Activated B cell treated with CpG ODN at 0.5 μM for 24 hours (primary cell): ENCODE data around the gene FHIP2A. TPM values are rescaled to one million over a fixed set of nuclear protein-coding genes. Genes with fewer than 3 reads are reported as not detected.
"Not testable (repeated sequence)": the region's sequence is repeated elsewhere in the genome, so short reads cannot be mapped to it uniquely, and the experiment has no call there.

Experiments
- ATAC-seq: fragments of 200-7000 bp; cut with Tn5 transposase; one replicate; pipeline ENCODE4 v1.10.0; 2021; ENCODE audit warnings: low read depth, mild to moderate bottlenecking, moderate library complexity
- CTCF ChIA-PET: fragments of 350-600 bp; sonication (Branson Sonifier 250); formaldehyde crosslinking; loops from one replicate; lab custom pipeline; 2021; ENCODE audit warnings: antibody characterized with exemption; lab: Charles Lee
- POLR2A ChIA-PET: fragments of 350-600 bp; sonication (Branson Sonifier 250); formaldehyde crosslinking; loops from one replicate; lab custom pipeline; 2021; ENCODE audit warnings: antibody characterized with exemption; lab: Charles Lee
- DNase-seq: peaks from one replicate; pipeline ENCODE4 v3.0.0; 2022
- H3K27ac Mint-ChIP-seq: one replicate; pipeline ENCODE4 v1.8.0; 2020; ENCODE audit warnings: mixed read lengths
- H3K27me3 Mint-ChIP-seq: one replicate; pipeline ENCODE4 v1.8.0; 2021; ENCODE audit warnings: mixed read lengths
- H3K36me3 Mint-ChIP-seq: one replicate; pipeline ENCODE4 v1.8.0; 2021; ENCODE audit warnings: low read depth, mixed read lengths
- H3K4me1 Mint-ChIP-seq: one replicate; pipeline ENCODE4 v1.8.0; 2021; ENCODE audit warnings: mixed read lengths
- H3K4me3 Mint-ChIP-seq: one replicate; pipeline ENCODE4 v1.8.0; 2020; ENCODE audit warnings: mild to moderate bottlenecking, mixed read lengths
- H3K9me3 Mint-ChIP-seq: one replicate; pipeline ENCODE4 v1.8.0; 2020; ENCODE audit warnings: mixed read lengths
- intact Hi-C: fragments of 100-400 bp; cut with micrococcal nuclease; formaldehyde crosslinking; loops from one replicate; pipeline ENCODE4 v1.15.1; 2024
- total RNA-seq: library from RNA; stranded (reverse); gene quantifications from 2 replicates; pipeline ENCODE4 v1.2.3, GENCODE V29; 2022
- TF ChIP-seq, protein P1 (sequence below): fragments of 200-600 bp; IDR thresholded peaks from one replicate; pipeline ENCODE4 v1.8.0; 2022; ENCODE audit warnings: antibody characterized with exemption, mild to moderate bottlenecking

Gene FHIP2A
- total RNA-seq, 1 donor from 2014 or later, result 20.2 TPM

DNA sequence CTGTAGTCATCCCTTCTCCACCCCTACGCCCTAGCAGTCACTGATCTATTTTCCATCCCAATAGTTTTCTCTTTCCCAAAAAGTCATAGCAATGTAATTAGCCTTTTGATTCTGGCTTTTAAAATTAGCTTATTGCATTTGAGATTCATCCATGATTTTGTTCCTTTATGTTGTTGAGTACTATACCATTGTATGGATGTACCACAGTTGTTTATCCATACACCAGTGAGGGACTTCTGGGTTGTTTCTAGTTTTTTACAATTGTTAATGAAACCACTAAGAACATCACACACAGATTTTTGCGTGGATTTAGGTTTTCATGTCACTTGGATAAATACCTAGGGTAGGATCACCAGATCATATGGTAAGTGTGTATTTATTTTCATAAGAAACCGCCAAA, 16.1 kb downstream of the FHIP2A start:
- Mint-ChIP-seq H3K4me3 (no peak overlapping the region), H3K27ac (no peak overlapping the region), H3K27me3 (no peaks in the 10 kb centered on the region), H3K36me3 (peaks cover 57% of the 10 kb centered on the region), H3K9me3 (no peaks in the 10 kb centered on the region), H3K4me1 (no peaks in the 10 kb centered on the region)
- TF ChIP-seq, protein P1, sequence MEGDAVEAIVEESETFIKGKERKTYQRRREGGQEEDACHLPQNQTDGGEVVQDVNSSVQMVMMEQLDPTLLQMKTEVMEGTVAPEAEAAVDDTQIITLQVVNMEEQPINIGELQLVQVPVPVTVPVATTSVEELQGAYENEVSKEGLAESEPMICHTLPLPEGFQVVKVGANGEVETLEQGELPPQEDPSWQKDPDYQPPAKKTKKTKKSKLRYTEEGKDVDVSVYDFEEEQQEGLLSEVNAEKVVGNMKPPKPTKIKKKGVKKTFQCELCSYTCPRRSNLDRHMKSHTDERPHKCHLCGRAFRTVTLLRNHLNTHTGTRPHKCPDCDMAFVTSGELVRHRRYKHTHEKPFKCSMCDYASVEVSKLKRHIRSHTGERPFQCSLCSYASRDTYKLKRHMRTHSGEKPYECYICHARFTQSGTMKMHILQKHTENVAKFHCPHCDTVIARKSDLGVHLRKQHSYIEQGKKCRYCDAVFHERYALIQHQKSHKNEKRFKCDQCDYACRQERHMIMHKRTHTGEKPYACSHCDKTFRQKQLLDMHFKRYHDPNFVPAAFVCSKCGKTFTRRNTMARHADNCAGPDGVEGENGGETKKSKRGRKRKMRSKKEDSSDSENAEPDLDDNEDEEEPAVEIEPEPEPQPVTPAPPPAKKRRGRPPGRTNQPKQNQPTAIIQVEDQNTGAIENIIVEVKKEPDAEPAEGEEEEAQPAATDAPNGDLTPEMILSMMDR, result no peak
- CTCF ChIA-PET, result interaction anchor here (2.0 kb wide), 1 partner anchor 16 kb away, joined by 5 read pairs; the partner anchor contains the start of gene FHIP2A
- ATAC-seq (no peak), DNase-seq (no peak)
- intact Hi-C loops, result no loop called here
- POLR2A ChIA-PET, result no interaction called here

DNA sequence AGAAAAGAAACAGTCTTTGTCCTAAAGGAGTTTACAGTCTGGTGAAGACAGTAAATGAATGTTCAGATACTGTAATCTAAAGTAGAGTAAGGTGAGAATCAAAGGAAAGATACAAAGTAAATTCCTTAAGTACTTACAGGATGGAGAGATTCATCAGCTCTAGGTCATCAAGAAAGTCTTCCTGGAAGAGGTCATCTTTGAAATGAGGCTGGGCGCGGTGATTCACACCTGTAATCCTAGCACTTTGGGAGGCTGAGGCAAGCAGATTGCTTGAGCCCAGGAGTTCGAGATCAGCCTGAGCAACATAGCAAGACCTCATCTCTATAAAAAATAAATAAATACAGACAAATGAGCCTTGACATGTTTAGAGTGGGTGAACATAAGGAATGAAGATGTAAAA, 18.3 kb downstream of the FHIP2A start:
- TF ChIP-seq, protein P1, result no peak
- Mint-ChIP-seq H3K27me3 (no peaks in the 10 kb centered on the region), H3K27ac (no peak overlapping the region), H3K9me3 (no peaks in the 10 kb centered on the region), H3K4me1 (no peaks in the 10 kb centered on the region), H3K4me3 (no peak overlapping the region), H3K36me3 (peaks cover 58% of the 10 kb centered on the region)
- intact Hi-C loops, result no loop called here
- DNase-seq (no peak), ATAC-seq (no peak)
- ChIA-PET CTCF (no interaction called here), POLR2A (no interaction called here)

DNA sequence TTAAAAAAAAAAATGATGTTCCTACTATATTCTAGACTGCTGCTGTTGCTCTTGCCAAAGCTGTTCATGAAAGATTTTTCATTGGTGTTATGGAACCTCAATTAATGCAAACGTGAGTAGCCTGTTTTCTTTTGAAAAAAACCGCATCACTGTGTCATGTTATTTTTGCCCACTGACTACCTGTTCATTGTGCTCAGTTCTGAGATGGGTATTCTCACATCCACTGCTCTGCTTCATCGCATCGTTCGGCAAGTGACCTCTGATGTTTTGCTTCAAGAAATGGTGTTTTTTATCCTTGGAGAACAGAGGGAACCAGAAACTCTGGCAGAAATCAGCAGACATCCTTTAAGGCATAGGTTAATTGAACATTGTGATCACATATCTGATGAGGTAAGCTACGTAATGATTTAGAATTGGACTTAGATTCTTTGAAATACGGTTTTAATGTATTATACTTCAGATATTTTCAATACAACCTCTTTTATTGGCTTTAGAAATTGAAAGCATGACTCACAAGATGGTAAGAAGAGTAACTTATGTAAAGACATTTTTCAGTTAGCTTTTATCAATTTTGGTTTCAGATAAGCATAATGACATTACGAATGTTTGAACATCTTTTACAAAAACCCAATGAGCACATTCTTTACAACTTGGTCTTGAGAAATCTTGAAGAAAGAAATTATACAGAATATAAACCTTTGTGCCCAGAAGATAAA, 24.6 kb downstream of the FHIP2A start:
- H3K36me3 Mint-ChIP-seq, result peaks cover 80% of the 10 kb centered on the region
- CTCF ChIA-PET, result no interaction called here
- TF ChIP-seq, protein P1, result no peak

DNA sequence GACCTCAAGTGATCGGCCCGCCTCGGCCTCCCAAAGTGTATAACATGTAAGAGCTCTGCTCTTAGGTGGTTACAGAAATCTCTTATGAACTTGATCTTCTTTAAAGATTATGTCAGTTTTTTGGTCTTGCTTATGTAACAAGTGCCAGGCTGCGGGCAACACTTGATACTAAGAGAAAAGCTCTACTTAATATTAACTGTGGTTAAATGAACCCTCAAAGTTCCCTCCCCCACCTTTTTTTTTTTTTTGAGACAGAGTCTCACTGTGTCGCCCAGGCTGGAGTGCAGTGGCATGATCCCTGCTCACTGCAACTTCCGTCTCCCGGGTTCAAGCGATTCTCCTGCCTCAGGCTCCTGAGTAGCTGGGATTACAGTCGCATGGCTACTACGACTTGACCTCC, 25.9 kb downstream of the FHIP2A start:
- CTCF ChIA-PET, ATAC-seq: not testable (repeated sequence)

More for the DNA sequence above, 24.6 kb downstream of the FHIP2A start:
- DNase-seq (no peak), ATAC-seq (no peak)
- Mint-ChIP-seq H3K9me3 (peaks cover 6% of the 10 kb centered on the region), H3K4me1 (no peaks in the 10 kb centered on the region), H3K27ac (no peak overlapping the region), H3K4me3 (no peak overlapping the region), H3K27me3 (no peaks in the 10 kb centered on the region)
- POLR2A ChIA-PET, result no interaction called here
- intact Hi-C loops, result no loop called here

DNA sequence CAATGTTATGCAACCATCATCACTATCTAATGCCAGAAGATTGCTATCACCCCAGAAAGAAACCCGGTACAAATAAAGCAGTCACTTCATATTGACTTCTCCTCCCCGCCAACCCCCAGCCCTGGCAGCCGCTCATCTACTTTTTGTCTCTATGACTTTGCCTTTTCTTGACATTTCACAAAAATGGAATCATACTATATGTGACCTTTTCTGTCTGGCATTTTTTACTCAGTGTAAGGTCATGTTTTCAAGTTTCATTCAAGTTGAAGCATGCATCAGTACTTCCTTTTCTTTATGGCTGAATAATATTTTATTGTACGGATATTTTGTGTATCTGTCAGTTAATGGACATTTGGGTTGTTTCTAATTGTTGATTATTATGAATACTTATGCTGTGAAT, 28.1 kb downstream of the FHIP2A start:
- intact Hi-C loops, result no loop called here
- DNase-seq (no peak), ATAC-seq (no peak)
- H3K36me3 Mint-ChIP-seq, result peaks cover 74% of the 10 kb centered on the region
- H3K4me1 Mint-ChIP-seq, result no peaks in the 10 kb centered on the region
- H3K4me3 Mint-ChIP-seq, result no peak overlapping the region
- H3K27me3 Mint-ChIP-seq, result no peaks in the 10 kb centered on the region
- CTCF ChIA-PET, result no interaction called here
- TF ChIP-seq, protein P1, result no peak
- H3K9me3 Mint-ChIP-seq, result peaks cover 6% of the 10 kb centered on the region
- no peak overlapping the region for H3K27ac Mint-ChIP-seq
- POLR2A ChIA-PET, result no interaction called here

More for the DNA sequence above, 25.9 kb downstream of the FHIP2A start:
- H3K9me3 Mint-ChIP-seq, intact Hi-C loops, H3K4me3 Mint-ChIP-seq, H3K4me1 Mint-ChIP-seq, H3K27ac Mint-ChIP-seq, H3K27me3 Mint-ChIP-seq, DNase-seq: not testable (repeated sequence)
- peaks cover 82% of the 10 kb centered on the region for H3K36me3 Mint-ChIP-seq
- POLR2A ChIA-PET, result interaction anchor here (0.7 kb wide), 1 partner anchor 329 kb away, joined by 4 read pairs; no protein-coding TSS in a partner anchor
